Keratinocyte (primary cell): ENCODE results near the gene RAP1GAP2.

Experiments
- EZH2 ChIP-seq: IDR thresholded peaks from one replicate; pipeline ENCODE4 v1.6.1; 2012; ENCODE audit warnings: inconsistent platforms, mild to moderate bottlenecking, low read length, moderate library complexity
- TF ChIP-seq, protein P1 (sequence below), 3 experiments: IDR thresholded peaks in 1 of 3; conservative IDR thresholded peaks in 1 of 3; optimal IDR thresholded peaks in 1 of 3; 2 replicates in 2 of 3; 3 replicates in 1 of 3; pipeline versions ENCODE3 to v1.5.1; 2011; ENCODE audit warnings: low read length in 3 of 3, mild to moderate bottlenecking in 3 of 3, moderate library complexity in 2 of 3, control low read depth in 1 of 3, inconsistent platforms in 1 of 3; ENCODE audit not compliant: insufficient read depth in 2 of 3; ENCODE audit errors: extremely low read depth in 1 of 3

DNA sequence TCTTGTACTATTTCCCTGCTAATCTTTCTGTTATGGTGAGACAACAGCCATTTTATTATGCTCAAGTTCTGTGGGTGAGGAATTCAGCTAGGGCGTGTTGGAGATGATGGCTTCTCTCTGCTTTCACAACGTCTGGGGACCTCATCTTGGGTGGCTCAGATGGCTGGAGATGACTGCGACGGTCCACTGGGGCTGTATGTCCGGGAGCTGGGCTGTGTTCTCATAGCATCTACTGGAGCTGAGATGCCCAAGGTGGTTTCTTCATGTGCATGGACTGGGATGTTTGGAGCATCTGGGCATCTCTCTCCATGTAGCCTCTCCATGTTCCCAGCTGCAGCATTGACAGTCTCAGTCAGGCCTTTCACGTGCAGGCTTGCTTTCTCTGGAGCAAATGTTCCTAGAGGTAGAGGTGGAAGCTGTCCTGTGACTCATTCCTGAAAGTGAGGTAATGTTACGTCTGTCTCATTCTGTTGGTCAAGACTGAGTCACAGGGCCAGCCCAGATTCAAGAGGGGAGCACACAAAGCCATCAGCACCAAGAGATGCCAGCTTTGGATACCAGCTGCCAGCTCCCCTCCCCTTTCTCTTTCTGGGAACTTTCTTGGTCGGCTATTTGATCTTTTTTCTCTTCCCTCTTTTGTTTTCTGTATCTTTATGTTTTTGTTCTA, 96.2 kb downstream of the RAP1GAP2 start:
- TF ChIP-seq, protein P1, sequence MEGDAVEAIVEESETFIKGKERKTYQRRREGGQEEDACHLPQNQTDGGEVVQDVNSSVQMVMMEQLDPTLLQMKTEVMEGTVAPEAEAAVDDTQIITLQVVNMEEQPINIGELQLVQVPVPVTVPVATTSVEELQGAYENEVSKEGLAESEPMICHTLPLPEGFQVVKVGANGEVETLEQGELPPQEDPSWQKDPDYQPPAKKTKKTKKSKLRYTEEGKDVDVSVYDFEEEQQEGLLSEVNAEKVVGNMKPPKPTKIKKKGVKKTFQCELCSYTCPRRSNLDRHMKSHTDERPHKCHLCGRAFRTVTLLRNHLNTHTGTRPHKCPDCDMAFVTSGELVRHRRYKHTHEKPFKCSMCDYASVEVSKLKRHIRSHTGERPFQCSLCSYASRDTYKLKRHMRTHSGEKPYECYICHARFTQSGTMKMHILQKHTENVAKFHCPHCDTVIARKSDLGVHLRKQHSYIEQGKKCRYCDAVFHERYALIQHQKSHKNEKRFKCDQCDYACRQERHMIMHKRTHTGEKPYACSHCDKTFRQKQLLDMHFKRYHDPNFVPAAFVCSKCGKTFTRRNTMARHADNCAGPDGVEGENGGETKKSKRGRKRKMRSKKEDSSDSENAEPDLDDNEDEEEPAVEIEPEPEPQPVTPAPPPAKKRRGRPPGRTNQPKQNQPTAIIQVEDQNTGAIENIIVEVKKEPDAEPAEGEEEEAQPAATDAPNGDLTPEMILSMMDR (optimal IDR thresholded peaks at IDR 0.05 in 1 of 3, IDR thresholded peaks at IDR 0.05 in 1 of 3, conservative IDR thresholded peaks at IDR 0.05 in 1 of 3; ENCODE audit: extremely low read depth in 1 of 3, insufficient read depth in 2 of 3, low read length in 3 of 3): no peak
- TF ChIP-seq EZH2: no peak
